Measurements from ENCODE around the gene PMM1. TPM values are rescaled to one million over a fixed set of nuclear protein-coding genes. Genes with fewer than 3 reads are reported as not detected.

Gene PMM1
- total and polyA plus RNA-seq, 2 of the 13 experiments (the other 11 are each of a cell fraction or from before 2014, with no cell fraction given): 17.8 to 95.6 TPM

GRCh38 chr22:41598891-41599635 lies 9.4 kb upstream of the PMM1 start (continued):
- no peak for TF ChIP-seq ZNF691 (CRISPR knock-in tag; IDR thresholded peaks at IDR 0.05; ENCODE audit: borderline replicate concordance, low read depth)
- no peak for TF ChIP-seq ZNF512B (CRISPR knock-in tag; IDR thresholded peaks at IDR 0.05; ENCODE audit: borderline replicate concordance)
- TF ChIP-seq POGZ (CRISPR knock-in tag; IDR thresholded peaks at IDR 0.05): no peak
- TF ChIP-seq PTBP1 (IDR thresholded peaks at IDR 0.05; ENCODE audit: low read depth, low read length, poor library complexity, severe bottlenecking): no peak
- no peak for TF ChIP-seq ZC3H13 (CRISPR knock-in tag; IDR thresholded peaks at IDR 0.05)
- no peak for TF ChIP-seq ZNF317 (CRISPR knock-in tag; IDR thresholded peaks at IDR 0.05)
- TF ChIP-seq SMYD3 (CRISPR knock-in tag; IDR thresholded peaks at IDR 0.05): no peak
- TF ChIP-seq GATAD2A (CRISPR knock-in tag; IDR thresholded peaks at IDR 0.05): no peak
- TF ChIP-seq ZNF296 (CRISPR knock-in tag; conservative IDR thresholded peaks at IDR 0.05): no peak
- no peak for TF ChIP-seq ZNF362 (CRISPR knock-in tag; IDR thresholded peaks at IDR 0.05; ENCODE audit: borderline replicate concordance)
- no peak for TF ChIP-seq GLMP (CRISPR knock-in tag; IDR thresholded peaks at IDR 0.05; ENCODE audit: borderline replicate concordance)

All from HepG2 (cell line).